ENCODE results near the gene ISLR2. TPM values are rescaled to one million over a fixed set of nuclear protein-coding genes. Genes with fewer than 3 reads are reported as not detected.

ISLR2 gene
- total RNA-seq, 1 donor from 2014 or later = not detected

GRCh38 chr15:74128785-74129585, 1.4 kb upstream of the ISLR2 start:
- no peak for DNase-seq (ENCODE audit: low read depth)

GRCh38 chr15:74129586-74130154, 716 bp upstream of the ISLR2 start:
- DNase-seq (ENCODE audit: low read depth) = no peak

- DNase-seq (ENCODE audit: low read depth) = no peak
These were observed 652 bp downstream of the ISLR2 start for GRCh38 chr15:74130849-74131627.

DNA sequence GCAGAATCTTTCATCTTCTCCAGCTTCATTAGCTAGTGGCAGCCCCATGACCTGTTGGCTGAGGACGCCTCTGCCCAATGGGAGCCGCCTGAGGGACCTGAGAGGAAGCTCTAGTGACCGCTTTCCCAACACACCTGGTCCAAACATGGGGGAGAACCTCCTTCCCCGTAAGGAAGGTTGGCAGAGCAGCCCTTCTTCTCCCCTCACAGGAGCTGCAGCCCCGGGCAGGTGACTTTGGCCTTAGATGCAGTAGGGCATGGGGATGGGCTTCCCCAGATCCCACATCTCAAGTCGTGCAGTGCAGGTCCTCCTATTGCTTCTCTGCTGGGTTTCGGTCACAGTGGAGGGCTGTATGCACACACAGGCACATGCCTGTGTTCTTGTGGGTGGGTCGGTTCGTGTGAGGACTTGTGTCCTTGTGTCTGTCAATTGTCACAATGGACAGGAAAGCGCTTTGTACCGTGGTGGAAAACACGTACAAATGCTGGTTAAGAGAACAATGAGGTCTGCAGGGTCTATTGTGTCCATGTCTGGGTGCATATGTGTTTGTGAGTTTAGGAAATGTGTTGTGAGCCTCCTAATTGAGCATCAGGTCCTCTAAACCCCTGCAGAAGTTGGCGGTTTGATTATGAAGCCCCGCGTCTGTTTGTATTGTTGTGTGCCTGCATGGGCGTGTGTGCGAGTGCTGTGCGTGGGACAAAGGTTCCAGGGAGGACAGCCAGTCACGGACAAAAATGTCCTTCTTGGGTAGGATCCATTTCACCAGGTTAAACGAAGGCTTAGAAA, 1.4 kb downstream of the ISLR2 start:
- DNase-seq (ENCODE audit: low read depth) = no peak

DNA sequence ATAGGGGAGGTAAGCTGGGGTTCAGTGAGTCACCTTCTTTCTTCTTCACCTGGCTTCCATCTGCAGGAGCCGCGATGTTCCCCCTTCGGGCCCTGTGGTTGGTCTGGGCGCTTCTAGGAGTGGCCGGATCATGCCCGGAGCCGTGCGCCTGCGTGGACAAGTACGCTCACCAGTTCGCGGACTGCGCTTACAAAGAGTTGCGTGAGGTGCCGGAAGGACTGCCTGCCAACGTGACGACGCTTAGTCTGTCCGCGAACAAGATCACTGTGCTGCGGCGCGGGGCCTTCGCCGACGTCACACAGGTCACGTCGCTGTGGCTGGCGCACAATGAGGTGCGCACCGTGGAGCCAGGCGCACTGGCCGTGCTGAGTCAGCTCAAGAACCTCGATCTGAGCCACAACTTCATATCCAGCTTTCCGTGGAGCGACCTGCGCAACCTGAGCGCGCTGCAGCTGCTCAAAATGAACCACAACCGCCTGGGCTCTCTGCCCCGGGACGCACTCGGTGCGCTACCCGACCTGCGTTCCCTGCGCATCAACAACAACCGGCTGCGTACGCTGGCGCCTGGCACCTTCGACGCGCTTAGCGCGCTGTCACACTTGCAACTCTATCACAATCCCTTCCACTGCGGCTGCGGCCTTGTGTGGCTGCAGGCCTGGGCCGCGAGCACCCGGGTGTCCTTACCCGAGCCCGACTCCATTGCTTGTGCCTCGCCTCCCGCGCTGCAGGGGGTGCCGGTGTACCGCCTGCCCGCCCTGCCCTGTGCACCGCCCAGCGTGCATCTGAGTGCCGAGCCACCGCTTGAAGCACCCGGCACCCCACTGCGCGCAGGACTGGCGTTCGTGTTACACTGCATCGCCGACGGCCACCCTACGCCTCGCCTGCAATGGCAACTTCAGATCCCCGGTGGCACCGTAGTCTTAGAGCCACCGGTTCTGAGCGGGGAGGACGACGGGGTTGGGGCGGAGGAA, 2.6 kb downstream of the ISLR2 start:
- no peak for DNase-seq (ENCODE audit: low read depth)

DNA sequence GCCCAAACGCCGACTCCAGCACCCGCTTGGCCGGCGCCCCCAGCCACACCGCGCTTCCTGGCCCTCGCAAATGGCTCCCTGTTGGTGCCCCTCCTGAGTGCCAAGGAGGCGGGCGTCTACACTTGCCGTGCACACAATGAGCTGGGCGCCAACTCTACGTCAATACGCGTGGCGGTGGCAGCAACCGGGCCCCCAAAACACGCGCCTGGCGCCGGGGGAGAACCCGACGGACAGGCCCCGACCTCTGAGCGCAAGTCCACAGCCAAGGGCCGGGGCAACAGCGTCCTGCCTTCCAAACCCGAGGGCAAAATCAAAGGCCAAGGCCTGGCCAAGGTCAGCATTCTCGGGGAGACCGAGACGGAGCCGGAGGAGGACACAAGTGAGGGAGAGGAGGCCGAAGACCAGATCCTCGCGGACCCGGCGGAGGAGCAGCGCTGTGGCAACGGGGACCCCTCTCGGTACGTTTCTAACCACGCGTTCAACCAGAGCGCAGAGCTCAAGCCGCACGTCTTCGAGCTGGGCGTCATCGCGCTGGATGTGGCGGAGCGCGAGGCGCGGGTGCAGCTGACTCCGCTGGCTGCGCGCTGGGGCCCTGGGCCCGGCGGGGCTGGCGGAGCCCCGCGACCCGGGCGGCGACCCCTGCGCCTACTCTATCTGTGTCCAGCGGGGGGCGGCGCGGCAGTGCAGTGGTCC, 3.5 kb downstream of the ISLR2 start:
- no peak for DNase-seq (ENCODE audit: low read depth)

GRCh38 chr15:74134387-74135027, 4.1 kb downstream of the ISLR2 start:
- no peak for DNase-seq (ENCODE audit: low read depth)

DNA sequence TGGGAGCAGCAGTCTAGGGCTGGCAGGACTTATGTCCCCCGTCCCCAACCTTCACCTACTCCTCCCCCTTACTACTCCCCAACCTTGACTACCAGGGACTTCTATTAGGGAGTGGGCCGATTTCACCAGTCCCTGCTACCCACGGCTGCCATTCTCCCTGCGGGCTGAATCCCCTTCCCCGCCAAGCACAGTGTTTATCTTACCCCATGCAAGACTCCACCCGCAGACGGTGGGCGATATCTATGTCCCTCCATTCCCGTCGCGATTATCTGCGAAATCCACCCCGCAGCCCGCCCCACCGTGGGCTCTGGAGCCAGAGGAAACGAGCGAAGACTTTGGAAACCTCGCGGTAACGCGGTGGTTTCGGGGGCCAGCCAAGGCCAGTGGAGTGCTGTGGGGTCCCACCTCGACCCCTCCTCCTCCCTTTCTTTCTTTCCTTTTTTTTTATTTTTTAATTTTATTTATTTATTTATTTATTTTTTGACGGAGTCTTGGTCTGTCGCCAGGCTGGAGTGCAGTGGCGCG, 4.7 kb downstream of the ISLR2 start:
- no peak for DNase-seq (ENCODE audit: low read depth)

- DNase-seq (ENCODE audit: low read depth) = no peak
These were observed 6.1 kb downstream of the ISLR2 start for GRCh38 chr15:74136540-74136813.

DNA sequence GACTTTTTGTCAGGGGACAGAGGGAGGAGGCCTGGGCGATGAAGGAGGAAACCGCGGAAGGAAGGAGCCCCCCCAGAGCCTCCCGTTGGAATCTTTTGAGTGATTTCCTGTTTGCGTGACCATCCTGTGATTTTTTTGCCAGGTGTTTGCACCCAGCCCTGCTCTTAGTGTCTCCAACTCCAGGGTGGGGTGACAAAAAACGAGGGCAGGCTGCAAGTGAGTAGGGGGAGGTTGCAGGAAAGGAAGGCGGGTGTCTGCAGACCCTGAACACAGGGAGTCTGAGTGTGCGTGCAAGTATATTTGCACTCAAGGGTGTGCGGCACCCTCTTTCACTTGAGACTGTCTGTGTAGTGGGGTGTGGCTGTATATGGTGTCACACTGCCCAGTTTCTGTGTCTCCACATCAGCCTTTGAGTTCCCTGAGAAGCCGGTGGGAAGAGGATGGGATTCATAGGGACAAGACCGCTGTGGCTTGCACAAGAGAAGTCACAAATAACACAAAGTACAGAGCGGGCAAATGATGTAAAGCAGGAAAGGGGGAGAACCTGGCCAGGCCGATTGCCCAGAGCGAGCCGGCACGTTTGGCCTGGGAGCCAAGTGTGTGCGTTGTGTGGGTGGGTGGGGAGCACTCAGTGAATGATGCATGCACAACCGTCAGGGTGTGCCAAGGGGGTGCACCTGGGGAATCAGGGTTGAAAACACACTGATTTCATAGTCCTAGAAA, 6.6 kb downstream of the ISLR2 start:
- no peak for DNase-seq (ENCODE audit: low read depth)

- DNase-seq (ENCODE audit: low read depth) = no peak
These were observed 7.1 kb downstream of the ISLR2 start for GRCh38 chr15:74137537-74137894.

GRCh38 chr15:74138642-74139041, 8.3 kb downstream of the ISLR2 start:
- no peak for DNase-seq (ENCODE audit: low read depth)

- DNase-seq (ENCODE audit: low read depth) = no peak
These were observed 11.2 kb downstream of the ISLR2 start for GRCh38 chr15:74141591-74141990.

- DNase-seq (ENCODE audit: low read depth) = no peak
These were observed 13.9 kb downstream of the ISLR2 start for GRCh38 chr15:74144153-74144775.

GRCh38 chr15:74146277-74146800, 16.0 kb downstream of the ISLR2 start:
- no peak for DNase-seq (ENCODE audit: low read depth)

GRCh38 chr15:74147051-74147450, 16.7 kb downstream of the ISLR2 start:
- no peak for DNase-seq (ENCODE audit: low read depth)

DNA sequence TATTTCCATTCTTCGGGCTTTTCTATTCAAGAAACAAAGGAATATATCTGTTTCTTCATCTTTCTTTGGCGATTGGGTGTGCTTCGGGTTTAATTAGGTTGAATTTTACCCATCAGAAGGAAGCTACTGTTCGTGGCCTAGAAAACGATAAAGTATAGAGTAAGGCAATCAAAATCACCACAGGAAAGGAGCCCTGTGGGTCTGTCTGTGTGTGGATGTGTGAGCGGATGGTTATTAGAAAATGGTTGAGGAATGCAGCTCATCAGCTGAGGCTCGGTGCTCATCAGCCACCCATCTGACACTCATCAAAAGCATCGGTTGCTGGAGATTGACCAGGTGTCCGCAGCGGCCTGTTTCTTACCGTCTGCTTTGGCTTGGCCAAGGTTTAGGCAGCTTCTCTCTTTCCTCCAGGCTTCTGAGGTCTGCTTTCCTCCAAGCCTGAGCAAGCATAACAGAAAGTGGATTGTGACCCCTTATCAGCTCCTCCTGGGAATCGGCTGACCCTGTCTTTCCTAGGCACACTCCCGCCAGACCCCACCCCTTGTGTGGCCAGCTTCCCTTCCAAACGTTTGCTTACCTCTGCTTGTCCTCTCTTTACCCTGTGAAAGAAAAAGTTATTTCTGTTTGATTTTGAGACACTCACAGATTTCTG, 25.5 kb downstream of the ISLR2 start:
- no peak for DNase-seq (ENCODE audit: low read depth)

All from myocyte (in vitro differentiated cells).